ENCODE data around the gene NHP2. TPM values are rescaled to one million over a fixed set of nuclear protein-coding genes. Genes with fewer than 3 reads are reported as not detected.

The NHP2 gene
- total RNA-seq, 1 experiment from 2014 or later = 404 TPM

DNA sequence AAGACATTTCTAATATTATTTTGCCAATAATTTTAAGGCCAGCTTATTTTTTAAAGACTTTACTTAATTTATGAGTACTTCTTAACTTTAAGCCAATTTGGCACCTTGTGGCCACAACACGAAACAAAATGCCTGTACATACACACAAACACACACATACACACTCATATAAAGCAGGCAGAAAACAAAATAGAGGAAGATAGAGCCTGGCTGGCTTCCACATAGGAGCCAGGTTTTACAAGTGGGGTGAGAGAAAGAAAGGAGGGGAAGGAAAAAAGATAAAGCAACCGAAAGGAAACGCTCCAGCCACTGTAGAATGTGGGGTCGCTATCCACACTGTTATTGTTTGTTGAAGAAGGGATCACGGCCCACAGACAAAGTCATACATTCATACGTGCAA, 23.1 kb upstream of the NHP2 start:
- DNase-seq (ENCODE audit: low read depth) = no peak

DNA sequence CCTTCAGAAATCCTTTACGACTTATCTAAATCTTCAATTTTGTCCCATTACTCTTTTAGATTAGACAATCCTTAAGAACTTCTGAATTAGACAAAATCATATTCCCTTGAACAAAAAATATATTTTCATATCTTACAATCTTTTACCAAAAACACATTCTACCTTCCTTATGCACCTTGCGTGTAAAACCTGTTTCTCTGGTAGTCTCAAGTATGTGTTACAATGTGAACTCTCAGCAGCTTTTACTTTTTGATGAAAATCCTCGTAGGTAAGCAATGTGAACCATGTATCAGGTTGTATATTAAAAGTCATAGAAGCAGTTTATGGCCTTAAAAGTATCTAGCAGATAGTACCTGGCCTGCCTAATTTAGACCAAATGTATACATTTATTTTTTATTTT, 20.8 kb upstream of the NHP2 start:
- no peak for DNase-seq (ENCODE audit: low read depth)

DNA sequence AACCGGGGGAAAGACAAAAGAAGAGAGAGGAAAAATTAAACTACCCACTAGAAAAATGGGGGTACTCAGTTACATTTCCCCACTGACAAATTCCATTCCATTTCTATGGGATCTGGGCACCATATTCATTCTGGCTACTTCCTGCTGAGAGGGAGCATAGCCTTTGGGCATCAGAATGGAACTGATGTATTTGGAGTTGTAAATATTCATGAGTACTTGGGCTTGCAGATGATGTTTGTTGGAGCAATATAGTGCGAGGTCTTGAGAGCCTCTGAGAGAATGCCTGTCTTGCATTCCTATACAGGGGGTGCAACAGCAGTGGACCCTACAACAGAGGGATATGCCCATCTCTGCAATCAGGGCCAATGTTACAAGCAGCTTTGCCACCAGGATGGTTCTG, 16.8 kb upstream of the NHP2 start:
- no peak for DNase-seq (ENCODE audit: low read depth)

DNA sequence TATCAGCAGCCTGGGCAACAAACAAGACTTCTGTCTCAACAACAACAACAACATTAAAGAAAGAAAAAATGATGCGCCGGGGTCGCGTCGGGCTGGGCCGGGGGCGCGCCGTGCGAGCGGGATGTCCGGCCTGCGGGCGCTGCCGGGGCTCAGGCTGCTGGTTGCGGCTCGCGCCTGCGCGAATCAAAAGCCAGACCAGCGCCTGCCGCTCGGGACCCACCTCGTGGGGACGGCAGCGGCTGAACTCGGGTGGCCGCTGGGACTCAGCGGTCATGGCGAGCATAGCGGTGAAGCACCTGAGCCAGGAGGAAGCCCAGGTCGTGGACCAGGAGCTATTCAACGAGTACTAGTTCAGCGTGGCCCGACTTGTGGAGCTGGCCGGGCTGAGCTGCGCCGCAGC, 11.9 kb upstream of the NHP2 start:
- no peak for DNase-seq (ENCODE audit: low read depth)

DNA sequence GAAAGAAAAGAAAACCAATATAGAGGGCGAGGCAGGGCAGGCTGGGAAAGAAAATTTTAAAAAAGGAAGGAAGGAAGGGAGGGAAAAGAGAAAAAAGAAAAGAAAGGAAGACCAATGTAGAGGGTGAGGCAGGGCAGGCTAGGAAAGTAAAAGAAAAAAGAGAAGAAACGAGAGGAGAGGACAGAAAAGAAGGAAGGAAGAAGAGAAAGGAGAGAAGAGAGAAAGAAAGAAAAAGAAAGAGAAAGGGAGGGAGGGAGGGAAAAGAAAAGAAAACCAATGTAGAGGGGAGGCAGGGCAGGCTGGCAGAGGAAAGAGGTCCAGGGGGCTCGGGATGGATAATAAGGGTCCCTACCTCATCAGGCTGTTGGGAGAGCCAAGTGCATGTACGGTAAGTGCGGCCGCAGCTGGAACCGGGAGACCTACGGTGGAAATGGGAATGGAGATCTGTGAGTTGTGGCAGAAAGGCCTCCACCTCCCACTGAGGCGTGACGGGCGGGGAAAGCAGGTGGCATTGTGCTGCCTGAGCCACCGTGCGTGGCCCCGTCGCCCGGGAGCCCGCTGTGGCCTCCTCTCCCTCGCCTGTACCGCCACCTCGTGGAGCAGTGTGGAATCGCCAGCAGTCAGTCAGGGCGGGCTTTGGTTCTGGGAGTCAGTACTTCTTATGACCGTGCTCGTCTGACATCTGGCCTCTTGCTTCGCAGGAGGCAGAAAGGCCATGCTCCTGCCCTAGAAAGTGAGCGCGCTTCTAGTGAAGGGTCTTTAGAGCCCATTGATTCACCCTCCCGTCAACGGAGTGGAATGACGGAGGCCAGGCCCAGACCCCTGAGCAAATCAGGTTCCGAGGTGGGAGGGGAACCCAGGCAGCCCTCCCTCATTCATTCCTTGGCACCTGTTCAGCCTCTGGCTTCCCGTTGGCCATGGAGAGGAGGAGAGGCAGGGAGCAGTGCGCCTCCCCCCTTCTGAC, 10.4 kb upstream of the NHP2 start:
- peak; percentile 61 for DNase-seq (ENCODE audit: low read depth)

DNA sequence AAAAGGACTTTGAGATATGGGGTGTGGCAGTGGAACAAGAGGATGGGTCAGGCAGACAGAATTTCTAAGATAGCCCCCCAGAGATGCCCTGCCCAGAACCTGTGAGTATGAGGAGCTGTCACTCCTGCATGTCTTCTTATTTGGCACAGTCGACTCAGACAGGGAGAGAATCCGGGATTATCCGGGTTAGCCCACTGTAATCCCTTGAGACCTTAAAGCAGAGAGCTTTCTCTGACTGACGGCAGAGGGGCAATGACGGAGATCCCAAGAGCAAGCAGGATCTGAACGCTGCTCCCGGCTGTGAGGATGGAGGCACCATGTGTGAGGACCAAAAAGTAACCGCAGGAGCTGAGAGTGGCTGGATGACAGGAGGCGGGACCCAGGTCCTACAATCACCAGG, 8.8 kb upstream of the NHP2 start:
- DNase-seq (ENCODE audit: low read depth) = no peak

DNA sequence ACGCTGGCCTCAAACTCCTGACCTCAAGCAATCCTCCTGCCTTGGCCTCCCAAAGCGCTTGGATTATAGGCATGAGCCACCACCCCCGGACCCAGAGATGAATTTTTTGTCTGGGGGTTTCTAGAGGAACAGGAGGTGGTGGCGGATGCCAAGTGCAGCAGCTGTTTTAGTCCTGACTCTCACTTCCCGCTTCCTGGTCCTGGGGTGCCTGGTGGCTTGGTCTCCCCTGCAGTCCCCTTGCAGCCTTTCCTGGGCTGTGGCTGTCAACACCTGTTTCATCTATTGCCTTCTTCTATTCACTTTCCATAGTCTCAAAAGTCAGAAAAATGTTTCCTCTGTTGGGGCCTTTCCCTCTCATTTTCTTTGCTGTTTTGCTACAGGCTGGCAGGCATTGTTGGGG, 6.5 kb upstream of the NHP2 start:
- DNase-seq (ENCODE audit: low read depth) = no peak

DNA sequence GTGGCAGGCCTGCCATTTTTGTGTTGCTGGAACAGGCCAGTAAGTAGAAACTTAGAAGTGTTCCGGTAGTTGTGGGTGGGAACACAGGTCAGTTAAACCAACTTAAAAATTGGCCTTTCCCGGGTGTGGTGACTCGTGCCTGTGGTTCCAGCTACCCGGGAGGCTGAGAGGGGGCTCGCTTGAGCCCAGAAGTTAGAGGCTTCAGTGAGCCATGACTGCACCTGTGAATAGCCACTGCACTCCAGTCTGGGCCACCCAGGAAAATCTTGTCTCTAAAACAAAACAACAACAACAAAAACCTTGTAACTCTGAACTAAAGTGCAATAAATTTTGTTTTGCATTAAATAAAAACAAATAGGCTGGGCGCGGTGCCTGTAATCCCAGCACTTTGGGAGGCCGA, 1.4 kb upstream of the NHP2 start:
- DNase-seq (ENCODE audit: low read depth) = peak; percentile 19

DNA sequence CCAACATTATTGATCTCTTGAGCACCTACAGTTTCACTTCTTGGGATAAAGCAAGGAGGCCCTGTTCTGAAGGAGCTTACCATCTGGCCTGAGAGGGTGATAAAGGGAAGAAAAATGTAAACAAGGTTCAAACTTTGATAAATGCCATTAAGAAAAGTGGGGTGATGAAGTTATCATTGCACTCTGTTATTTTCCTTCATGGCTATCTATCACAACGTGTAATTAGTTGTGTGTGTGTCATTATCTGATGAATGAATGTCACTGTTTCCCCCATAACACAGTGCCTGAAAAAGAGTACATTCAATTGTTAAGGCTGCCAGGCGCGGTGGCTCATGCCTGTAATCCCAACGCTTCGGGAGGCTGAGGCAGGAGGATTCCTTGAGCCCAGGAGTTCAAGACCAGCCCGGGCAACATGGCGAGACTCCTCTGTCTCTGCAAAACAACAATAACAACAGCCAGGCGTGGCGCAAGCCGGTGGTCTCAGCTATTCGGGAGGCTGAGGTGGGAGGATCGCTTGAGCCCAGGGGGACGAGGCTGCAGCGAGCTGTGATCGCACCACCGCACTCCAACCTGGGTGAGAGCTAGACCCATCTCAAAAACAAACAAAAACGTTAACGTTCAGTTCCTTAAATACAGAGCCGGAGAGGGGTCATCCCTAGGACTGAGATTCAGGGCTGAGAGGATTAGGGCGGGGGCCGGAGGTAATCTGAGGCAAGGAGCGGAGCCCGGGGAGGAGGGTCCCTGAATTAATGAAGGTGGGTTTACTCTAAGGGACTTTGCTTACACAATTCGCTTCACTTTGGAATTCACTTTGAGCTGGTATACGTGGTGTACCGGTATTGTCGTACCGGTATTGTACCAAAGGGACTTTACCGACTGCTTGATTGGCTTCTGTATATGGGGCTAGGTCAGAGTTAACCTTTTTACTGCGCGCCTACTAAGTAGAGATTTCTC, 917 bp downstream of the NHP2 start:
- DNase-seq (ENCODE audit: low read depth) = no peak

DNA sequence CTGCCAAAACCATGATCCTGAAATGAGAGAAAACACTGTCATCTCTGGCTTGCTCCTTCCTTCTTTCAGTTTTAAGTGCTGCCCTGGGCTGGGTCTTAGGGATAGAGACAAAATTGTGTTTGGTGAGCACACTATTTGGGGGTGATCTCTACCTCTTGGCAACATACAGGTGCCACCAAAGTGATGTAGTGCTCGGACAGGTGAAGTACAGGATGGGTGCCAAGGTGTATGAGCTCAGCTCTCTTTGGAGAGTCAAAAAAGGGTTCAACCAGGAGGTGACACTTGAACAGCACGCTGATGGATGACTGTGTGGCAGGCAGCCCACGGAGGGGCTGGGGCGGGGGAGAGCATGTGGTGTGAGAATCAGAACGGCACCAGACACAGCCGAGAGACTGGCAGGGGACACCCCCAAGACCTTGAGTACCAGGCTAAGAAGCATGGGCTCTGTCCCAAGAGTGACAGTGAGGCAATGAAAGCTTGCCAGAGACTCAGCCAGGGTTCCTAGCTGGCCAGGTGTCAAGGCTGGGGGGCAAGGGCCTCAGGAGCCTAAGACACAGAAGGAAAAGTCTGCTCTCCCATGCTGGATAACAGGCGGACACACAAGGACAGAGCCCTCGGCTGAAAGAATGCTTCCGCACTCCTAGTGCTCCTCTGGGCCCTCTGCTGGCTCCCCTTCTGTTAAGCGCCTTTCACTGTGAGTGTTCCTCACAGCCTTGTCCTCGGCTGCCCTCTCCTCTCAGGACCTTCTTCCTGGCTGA, 2.5 kb downstream of the NHP2 start:
- DNase-seq (ENCODE audit: low read depth) = no peak

DNA sequence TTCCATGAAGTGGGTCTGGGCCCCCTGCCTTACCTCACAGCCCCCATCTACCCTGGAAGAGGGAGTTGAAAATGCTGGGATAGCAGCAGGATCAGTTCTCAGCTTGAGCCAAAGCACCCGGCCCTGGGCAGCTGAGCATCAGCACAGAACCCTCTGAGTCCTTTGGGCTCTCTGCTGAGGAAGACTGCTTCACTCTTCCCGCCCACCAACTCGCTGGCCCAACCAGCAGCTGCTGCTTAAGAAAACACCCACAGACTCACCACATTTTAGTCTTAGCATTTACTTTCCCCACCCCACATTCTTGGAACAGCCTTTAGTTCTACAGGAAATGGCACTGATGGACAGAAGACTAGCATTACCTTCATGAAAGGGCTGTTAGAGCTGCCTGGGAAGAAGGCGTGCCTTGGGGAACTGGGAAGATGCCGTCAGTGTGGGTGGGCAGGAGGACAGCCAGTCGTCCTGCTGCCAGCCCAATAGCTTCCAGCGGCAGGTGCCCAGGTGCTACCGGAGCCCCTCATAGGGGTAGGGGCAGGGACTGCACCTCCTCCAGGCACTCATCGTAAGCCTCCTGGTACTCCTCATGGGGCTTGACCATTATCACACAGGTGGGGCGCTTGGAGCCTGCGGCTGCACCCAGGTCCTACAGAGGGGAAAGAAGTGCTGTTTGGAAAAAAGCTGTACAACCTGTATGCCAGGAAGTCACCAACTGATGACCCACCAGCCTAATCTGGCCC, 4.3 kb downstream of the NHP2 start:
- no peak for DNase-seq (ENCODE audit: low read depth)

DNA sequence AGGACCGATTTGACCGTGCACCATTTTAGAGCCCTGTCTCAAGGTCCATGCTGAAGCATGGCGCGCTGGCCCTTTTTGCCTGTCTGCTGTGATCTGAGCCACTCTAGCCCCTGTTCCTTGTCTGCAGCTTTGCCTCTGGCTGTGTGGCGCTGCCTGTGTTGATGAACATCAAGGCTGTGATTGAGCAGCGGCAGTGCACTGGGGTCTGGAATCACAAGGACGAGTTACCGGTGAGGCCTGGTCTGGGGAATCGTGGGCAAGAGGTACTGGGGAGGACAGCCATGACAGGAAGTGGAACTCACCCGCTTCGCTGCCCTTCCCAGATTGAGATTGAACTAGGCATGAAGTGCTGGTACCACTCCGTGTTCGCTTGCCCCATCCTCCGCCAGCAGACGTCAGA, 6.3 kb downstream of the NHP2 start:
- DNase-seq (ENCODE audit: low read depth) = no peak

DNA sequence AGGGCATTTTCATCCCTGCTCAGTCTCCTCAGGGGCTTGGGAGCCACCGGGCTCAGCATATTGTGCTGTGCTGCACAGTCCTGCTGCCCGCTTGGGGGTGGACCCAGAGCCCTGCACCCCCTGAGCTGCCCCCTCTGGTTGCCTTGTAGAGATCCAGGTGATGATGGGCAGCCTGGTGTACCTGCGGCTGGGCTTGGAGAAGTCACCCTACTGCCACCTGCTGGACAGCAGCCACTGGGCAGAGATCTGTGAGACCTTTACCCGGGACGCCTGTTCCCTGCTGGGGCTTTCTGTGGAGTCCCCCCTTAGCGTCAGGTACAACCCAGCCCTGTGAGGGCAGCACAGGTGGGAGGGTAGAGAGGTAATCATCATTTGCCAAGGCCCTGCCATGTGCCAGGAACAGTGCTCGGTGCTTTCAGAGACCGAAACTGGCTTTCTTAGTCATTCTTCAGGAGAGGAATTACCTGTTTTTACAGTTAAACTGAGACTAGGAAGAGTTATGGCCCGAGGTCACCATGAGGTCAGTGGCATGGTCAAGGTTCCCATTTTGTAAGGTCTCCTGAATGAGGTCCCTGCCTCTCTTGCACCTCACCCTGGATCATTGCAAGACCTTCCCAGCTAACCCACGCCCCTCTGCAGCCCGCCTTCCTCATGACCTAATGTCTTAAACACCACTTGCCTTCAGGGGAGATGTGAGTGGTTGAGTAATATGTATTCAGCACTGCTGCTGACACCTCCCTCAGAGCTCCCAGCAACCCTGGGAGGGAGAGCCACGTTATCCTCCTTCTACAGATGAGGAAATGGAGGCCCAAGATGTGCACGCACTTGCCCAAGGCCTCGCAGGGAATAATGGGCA, 7.5 kb downstream of the NHP2 start:
- DNase-seq (ENCODE audit: low read depth) = peak; percentile 8

DNA sequence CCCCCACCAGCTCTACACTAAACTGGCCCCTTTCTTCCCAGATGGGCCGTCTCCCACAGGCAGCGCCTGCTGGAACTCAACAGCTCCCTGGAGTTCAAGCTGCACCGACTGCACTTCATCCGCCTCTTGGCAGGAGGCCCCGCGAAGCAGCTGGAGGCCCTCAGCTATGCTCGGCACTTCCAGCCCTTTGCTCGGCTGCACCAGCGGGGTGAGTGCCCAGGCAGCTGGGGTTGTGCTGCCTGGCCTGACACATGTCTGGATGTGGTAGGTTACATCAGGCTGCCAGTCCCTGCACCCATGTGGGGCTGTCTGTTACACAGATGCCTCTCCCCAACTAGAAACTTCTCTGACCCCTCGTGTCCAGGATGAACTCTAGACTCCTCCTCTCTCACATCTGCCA, 9.8 kb downstream of the NHP2 start:
- DNase-seq (ENCODE audit: low read depth) = no peak

DNA sequence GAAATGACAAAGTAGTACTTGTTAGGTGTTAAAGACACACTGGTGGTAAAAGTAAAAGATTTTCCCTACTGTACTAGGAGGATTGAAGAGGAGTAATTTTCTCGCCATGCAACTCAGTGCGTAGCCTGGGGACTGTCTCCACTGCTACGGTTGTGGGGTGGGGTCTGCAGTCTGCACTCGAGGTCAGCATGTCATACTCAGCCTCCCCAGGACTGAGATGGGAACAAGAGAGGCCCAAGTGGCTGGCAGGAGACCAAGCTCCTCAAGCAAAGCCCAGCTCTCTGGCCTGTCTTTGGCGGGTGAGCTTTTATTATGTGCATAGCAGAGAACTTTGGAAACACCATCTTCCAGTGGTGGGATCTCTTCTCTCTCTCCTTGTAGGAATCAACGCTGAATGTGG, 10.4 kb downstream of the NHP2 start:
- DNase-seq (ENCODE audit: low read depth) = no peak

DNA sequence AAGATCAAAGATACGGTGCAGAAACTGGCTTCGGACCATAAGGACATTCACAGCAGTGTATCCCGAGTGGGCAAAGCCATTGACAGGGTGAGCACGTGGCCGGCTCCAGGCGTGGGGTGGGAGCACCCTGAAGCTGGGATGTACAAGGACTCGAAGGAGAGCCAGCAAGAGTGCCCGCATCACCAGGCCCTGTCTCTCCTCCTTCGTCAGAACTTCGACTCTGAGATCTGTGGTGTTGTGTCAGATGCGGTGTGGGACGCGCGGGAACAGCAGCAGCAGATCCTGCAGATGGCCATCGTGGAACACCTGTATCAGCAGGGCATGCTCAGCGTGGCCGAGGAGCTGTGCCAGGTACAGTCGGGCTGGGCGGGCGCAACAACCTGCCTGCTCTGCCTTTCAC, 11.0 kb downstream of the NHP2 start:
- no peak for DNase-seq (ENCODE audit: low read depth)

DNA sequence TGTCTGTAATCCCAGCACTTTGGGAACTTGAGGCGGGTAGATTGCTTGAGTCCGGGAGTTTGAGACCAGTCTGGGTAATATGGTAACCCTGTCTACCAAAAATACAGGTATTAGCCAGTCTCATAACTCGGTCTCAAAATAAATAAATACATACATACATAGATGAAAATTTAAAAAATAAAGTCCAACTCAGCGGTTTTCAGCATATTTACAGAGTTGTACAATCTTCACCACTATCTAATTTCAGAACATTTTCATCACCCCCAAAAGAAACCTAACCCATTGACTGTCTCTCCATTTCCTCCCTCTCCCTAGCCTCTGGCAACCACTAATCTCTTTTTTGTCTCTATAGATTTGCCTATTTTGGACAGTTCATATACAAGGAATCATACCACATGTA, 12.1 kb downstream of the NHP2 start:
- DNase-seq (ENCODE audit: low read depth) = no peak

DNA sequence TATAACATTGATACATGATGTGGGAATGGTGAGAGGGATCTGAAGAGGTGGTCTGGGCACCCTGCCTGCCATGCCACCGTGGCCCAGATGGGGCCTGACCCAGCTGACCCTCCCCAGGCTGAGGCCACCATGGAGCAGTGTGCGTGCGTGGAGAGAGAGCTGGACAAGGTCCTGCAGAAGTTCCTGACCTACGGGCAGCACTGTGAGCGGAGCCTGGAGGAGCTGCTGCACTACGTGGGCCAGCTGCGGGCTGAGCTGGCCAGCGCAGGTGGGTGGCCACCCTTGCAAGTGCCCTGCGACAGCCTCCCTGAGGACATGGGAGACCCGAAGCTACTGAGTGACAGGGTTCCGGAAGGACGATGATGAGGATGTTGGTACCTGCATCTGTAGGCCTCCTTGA, 15.7 kb downstream of the NHP2 start:
- no peak for DNase-seq (ENCODE audit: low read depth)

DNA sequence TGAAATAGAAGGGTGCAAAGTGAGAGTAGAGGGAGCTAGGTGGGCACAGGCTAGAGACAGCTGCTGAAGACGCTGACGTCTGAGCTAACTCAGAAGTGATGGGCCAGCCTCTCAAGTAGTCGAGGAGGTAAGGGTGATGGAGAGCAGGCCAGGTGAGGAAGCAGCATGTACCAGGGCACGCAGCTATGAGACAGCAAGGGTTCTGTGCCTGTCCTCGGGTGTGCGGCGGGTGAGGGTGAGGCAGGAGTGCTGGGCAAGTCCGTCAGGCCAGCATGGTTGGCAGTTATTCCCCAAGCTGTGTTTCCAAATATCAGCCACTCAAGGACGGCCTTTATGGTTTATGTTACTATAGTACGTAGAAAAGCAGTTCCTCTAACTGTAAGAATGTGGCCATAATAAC, 16.7 kb downstream of the NHP2 start:
- no peak for DNase-seq (ENCODE audit: low read depth)

DNA sequence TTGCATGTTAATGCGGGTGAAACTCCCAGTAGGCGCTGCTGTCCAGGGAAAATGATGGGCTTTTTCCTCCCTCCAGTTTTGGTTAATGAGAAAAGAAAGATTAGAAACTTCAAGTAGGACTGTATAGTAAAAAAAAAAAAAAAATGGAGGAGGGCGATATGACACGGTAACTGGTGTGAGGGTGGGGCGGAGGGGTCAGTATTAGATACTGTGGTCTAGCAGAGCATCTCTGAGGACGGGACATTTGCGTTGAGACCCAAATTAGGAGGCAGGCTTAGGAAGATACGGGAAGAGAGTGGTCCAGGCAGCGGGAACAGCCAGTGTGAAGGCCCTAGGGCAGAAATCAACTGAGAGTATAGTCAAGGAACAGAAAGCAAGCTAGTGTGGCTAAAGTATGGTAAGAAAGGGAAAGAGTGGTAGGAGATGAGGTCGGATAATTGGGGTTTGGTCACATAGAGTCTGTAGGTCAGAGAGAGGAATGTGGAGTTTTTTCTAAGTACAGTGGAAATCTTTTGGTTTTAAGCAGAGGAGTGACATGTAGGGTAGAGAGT, 22.2 kb downstream of the NHP2 start:
- DNase-seq (ENCODE audit: low read depth) = no peak
